Erythroblast (primary cell): ENCODE data around the gene EPHB3.

Experiments used
- GATA1 ChIP-seq: IDR thresholded peaks from 2 replicates; pipeline ENCODE4 v1.6.1; 2011; ENCODE audit warnings: low read depth, mild to moderate bottlenecking, control low read depth, low read length, moderate library complexity
- POLR2A ChIP-seq: IDR thresholded peaks from 2 replicates; pipeline ENCODE4 v1.6.1; 2011; ENCODE audit warnings: mild to moderate bottlenecking, low read length

- TF ChIP-seq POLR2A (no peak), GATA1 (no peak)
These were observed 28.4 kb upstream of the EPHB3 start for GRCh38 chr3:184532940-184533732.
